AG09309 (cell line): ENCODE results near the gene AFP.

Experiments
- DNase-seq: peaks from one replicate; pipeline ENCODE4 v3.0.0-alpha.2; 2010; ENCODE audit warnings: low read depth
- H3K4me3 ChIP-seq: 2 replicates; pipeline ENCODE4 v1.5.1; 2011; ENCODE audit warnings: mild to moderate bottlenecking, low read depth, low read length, moderate library complexity; ENCODE audit not compliant: control insufficient read depth
- CTCF ChIP-seq: IDR thresholded peaks from 2 replicates; pipeline ENCODE4 v1.5.1; 2011; ENCODE audit warnings: mild to moderate bottlenecking, low read depth, low read length, inconsistent platforms; ENCODE audit not compliant: insufficient read depth, control insufficient read depth; ENCODE audit errors: missing control alignments

Gene AFP

DNA sequence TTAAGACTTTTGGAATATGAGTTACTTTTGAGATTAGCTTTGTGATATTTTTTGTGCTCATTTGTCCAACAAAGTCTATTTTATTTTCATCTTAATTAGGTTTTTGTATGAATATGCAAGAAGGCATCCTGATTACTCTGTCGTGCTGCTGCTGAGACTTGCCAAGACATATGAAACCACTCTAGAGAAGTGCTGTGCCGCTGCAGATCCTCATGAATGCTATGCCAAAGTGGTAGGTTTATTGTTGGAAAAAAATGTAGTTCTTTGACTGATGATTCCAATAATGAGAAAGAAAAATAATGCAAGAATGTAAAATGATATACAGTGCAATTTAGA, 21.1 kb upstream of the AFP start:
- DNase-seq: no peak

DNA sequence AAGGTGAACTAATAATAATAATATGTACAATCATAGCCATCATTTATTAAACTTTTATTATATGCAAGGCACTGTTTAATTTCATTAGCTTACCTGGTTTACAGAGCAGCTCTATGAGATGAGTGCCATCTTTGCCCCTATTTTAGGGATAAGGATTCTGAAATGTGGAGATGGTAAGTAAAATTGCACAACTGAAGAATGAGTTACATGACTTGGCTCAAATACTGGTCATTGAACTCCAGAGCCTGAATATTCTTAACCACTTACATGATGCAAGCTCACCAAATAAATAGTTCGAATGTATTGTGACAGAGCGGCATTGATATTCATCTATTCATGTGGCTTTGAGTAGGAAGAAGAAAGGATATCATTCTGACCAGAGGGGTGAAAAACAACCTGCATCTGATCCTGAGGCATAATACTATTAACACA, 20.2 kb upstream of the AFP start:
- no peak for TF ChIP-seq CTCF
- H3K4me3 ChIP-seq: no peak overlapping the region
- DNase-seq: no peak

More for the DNA sequence above, 21.1 kb upstream of the AFP start:
- TF ChIP-seq CTCF: no peak
- H3K4me3 ChIP-seq: no peak overlapping the region

GRCh38 chr4:73416423-73417087, 19.5 kb upstream of the AFP start:
- DNase-seq: no peak
- no peak for TF ChIP-seq CTCF
- H3K4me3 ChIP-seq: no peak overlapping the region

DNA sequence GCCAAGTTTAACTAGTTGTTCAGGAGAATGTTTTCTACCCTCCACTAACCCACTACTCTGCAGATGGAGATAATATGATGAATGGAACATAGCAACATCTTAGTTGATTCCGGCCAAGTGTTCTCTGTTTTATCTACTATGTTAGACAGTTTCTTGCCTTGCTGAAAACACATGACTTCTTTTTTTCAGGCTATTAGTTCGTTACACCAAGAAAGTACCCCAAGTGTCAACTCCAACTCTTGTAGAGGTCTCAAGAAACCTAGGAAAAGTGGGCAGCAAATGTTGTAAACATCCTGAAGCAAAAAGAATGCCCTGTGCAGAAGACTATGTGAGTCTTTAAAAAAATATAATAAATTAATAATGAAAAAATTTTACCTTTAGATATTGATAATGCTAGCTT, 18.7 kb upstream of the AFP start:
- DNase-seq: no peak
- TF ChIP-seq CTCF: no peak
- no peak overlapping the region for H3K4me3 ChIP-seq

DNA sequence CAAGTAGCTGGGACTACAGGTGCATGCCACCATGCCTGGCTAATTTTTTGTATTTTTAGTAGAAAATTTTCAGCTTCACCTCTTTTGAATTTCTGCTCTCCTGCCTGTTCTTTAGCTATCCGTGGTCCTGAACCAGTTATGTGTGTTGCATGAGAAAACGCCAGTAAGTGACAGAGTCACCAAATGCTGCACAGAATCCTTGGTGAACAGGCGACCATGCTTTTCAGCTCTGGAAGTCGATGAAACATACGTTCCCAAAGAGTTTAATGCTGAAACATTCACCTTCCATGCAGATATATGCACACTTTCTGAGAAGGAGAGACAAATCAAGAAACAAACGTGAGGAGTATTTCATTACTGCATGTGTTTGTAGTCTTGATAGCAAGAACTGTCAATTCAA, 18.0 kb upstream of the AFP start:
- no peak overlapping the region for H3K4me3 ChIP-seq
- no peak for DNase-seq
- no peak for TF ChIP-seq CTCF

DNA sequence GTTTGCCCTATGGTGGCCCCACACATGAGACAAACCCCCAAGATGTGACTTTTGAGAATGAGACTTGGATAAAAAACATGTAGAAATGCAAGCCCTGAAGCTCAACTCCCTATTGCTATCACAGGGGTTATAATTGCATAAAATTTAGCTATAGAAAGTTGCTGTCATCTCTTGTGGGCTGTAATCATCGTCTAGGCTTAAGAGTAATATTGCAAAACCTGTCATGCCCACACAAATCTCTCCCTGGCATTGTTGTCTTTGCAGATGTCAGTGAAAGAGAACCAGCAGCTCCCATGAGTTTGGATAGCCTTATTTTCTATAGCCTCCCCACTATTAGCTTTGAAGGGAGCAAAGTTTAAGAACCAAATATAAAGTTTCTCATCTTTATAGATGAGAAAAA, 17.3 kb upstream of the AFP start:
- H3K4me3 ChIP-seq: no peak overlapping the region
- TF ChIP-seq CTCF: no peak
- no peak for DNase-seq
